ENCODE results near the gene TRAPPC11.
"Not testable (repeated sequence)": the region's sequence is repeated elsewhere in the genome, so short reads cannot be mapped to it uniquely, and the experiment has no call there.

Gene TRAPPC11

GRCh38 chr4:183617075-183617474 is 42.0 kb upstream of the TRAPPC11 start:
- no peak for DNase-seq (ENCODE audit: extremely low read depth, insufficient read length)
- Histone ChIP-seq H3K27me3 (replicated peaks; ENCODE audit: control insufficient read depth, insufficient read depth, low read length) (no peaks in the 10 kb centered on the region), H3K36me3 (ENCODE audit: control insufficient read depth, insufficient read depth, low read length) (no peaks in the 10 kb centered on the region), H3K4me3 (replicated peaks; ENCODE audit: low read depth, low read length) (no peak overlapping the region)
- TF ChIP-seq CTCF (IDR thresholded peaks at IDR 0.05; ENCODE audit: insufficient read depth, low read length, poor library complexity, severe bottlenecking), result no peak

DNA sequence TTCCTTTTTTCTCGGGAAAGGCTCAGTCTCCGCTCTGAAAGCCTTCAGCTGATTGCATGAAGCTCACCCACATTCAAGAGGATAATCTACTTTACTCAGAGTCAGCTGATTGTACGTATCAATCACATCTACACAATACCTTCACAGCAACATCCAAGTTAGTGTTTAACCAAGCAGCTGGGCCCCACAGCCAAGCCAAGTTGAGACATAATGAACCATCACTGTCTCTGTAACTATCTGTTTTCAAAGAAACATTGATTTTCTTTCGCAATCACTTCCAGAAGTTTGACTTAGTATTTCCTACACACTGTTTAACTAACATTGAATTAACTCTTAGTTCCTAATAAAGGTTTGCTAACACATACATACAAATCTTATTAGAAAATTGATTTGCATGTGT is 40.4 kb upstream of the TRAPPC11 start:
- Histone ChIP-seq H3K4me3 (replicated peaks; ENCODE audit: low read depth, low read length) (no peak overlapping the region), H3K27me3 (replicated peaks; ENCODE audit: control insufficient read depth, insufficient read depth, low read length) (no peaks in the 10 kb centered on the region), H3K36me3 (ENCODE audit: control insufficient read depth, insufficient read depth, low read length) (no peaks in the 10 kb centered on the region)
- TF ChIP-seq CTCF (IDR thresholded peaks at IDR 0.05; ENCODE audit: insufficient read depth, low read length, poor library complexity, severe bottlenecking), result no peak
- DNase-seq (ENCODE audit: extremely low read depth, insufficient read length), result no peak

- no peak for TF ChIP-seq CTCF (IDR thresholded peaks at IDR 0.05; ENCODE audit: insufficient read depth, low read length, poor library complexity, severe bottlenecking)
- H3K36me3 ChIP-seq (ENCODE audit: control insufficient read depth, insufficient read depth, low read length), result no peaks in the 10 kb centered on the region
Observed at GRCh38 chr4:183620421-183620820, 38.7 kb upstream of the TRAPPC11 start.

GRCh38 chr4:183621875-183622274 is 37.2 kb upstream of the TRAPPC11 start:
- Histone ChIP-seq H3K27me3 (replicated peaks; ENCODE audit: control insufficient read depth, insufficient read depth, low read length) (no peaks in the 10 kb centered on the region), H3K36me3 (ENCODE audit: control insufficient read depth, insufficient read depth, low read length) (no peaks in the 10 kb centered on the region), H3K4me3 (replicated peaks; ENCODE audit: low read depth, low read length) (no peak overlapping the region)
- no peak for DNase-seq (ENCODE audit: extremely low read depth, insufficient read length)
- TF ChIP-seq CTCF (IDR thresholded peaks at IDR 0.05; ENCODE audit: insufficient read depth, low read length, poor library complexity, severe bottlenecking), result no peak

More at GRCh38 chr4:183620421-183620820, 38.7 kb upstream of the TRAPPC11 start:
- Histone ChIP-seq H3K4me3 (replicated peaks; ENCODE audit: low read depth, low read length) (no peak overlapping the region), H3K27me3 (replicated peaks; ENCODE audit: control insufficient read depth, insufficient read depth, low read length) (no peaks in the 10 kb centered on the region)
- DNase-seq (ENCODE audit: extremely low read depth, insufficient read length), result no peak

DNA sequence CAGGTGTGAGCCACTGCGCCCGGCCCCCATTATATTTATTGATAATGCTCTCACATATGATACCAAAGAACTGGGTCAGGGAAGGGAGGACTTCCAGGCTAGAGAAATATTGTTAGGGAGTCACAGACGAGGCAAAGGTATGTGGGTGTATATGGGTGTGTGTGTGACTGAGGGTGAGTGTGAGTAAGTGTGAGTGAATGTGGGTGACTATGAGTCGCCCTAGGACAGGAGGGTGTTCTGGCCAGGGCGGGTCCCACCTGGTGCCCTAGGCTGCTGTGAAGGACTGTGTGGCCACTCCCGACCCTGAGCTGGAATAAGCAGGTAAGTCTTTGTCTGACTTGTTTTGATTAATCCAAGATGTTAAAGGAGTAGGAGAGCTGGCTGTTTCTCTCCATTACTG is 34.5 kb upstream of the TRAPPC11 start:
- Histone ChIP-seq H3K4me3 (replicated peaks; ENCODE audit: low read depth, low read length) (no peak overlapping the region), H3K36me3 (ENCODE audit: control insufficient read depth, insufficient read depth, low read length) (no peaks in the 10 kb centered on the region), H3K27me3 (replicated peaks; ENCODE audit: control insufficient read depth, insufficient read depth, low read length) (no peaks in the 10 kb centered on the region)
- no peak for TF ChIP-seq CTCF (IDR thresholded peaks at IDR 0.05; ENCODE audit: insufficient read depth, low read length, poor library complexity, severe bottlenecking)
- DNase-seq (ENCODE audit: extremely low read depth, insufficient read length), result no peak

GRCh38 chr4:183626168-183626567 is 32.9 kb upstream of the TRAPPC11 start:
- H3K27me3 ChIP-seq (replicated peaks; ENCODE audit: control insufficient read depth, insufficient read depth, low read length), result no peaks in the 10 kb centered on the region
- H3K36me3 ChIP-seq (ENCODE audit: control insufficient read depth, insufficient read depth, low read length), result no peaks in the 10 kb centered on the region
- no peak for DNase-seq (ENCODE audit: extremely low read depth, insufficient read length)
- H3K4me3 ChIP-seq (replicated peaks; ENCODE audit: low read depth, low read length), result no peak overlapping the region
- TF ChIP-seq CTCF (IDR thresholded peaks at IDR 0.05; ENCODE audit: insufficient read depth, low read length, poor library complexity, severe bottlenecking), result no peak

DNA sequence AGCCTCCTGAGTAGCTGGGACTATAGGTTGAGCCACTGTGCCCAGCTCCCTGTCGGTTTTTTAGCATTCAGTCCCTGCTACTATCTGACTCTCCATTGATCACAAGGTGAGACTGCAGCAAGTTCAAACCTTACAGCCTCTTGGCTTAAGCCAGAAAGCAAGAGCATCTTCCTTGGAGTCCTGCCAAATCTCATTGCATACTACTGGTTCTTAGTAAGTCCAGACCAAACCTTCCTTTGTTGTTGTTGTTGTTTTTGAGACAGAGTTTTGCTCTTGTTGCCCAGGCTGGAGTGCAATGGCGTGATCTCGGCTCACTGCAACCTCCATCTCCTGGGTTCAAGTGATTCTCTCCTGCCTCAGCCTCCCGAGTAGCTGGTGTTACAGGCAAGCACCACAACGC is 31.8 kb upstream of the TRAPPC11 start:
- H3K27me3 ChIP-seq (replicated peaks; ENCODE audit: control insufficient read depth, insufficient read depth, low read length); H3K4me3 ChIP-seq (replicated peaks; ENCODE audit: low read depth, low read length); H3K36me3 ChIP-seq (ENCODE audit: control insufficient read depth, insufficient read depth, low read length); DNase-seq (ENCODE audit: extremely low read depth, insufficient read length): not testable (repeated sequence)

Data from GM06990 (cell line).